Endothelial cell of umbilical vein (primary cell): Measurements from ENCODE around the gene SLC22A23. TPM values are rescaled to one million over a fixed set of nuclear protein-coding genes. Genes with fewer than 3 reads are reported as not detected.

Source experiments
- BruUV-seq: library from RNA; stranded (reverse); fragments of 400-500 nt; replicated peaks from 2 replicates; lab custom pipeline; 2021; lab: Mats Ljungman, UMichigan
- CTCF ChIA-PET: fragments of 300-600, 350-600 bp; sonication (Branson Sonifier 250); formaldehyde crosslinking; loops from one replicate; lab custom pipeline; 2021; ENCODE audit warnings: antibody characterized with exemption, inconsistent platforms; lab: Charles Lee
- POLR2A ChIA-PET: fragments of 300-600, 350-600 bp; sonication (Branson Sonifier 250); formaldehyde crosslinking; loops from one replicate; lab custom pipeline; 2021; ENCODE audit warnings: antibody characterized with exemption, inconsistent platforms; lab: Charles Lee
- DNase-seq: peaks from one replicate; pipeline ENCODE4 v3.0.0-alpha.2; 2011; ENCODE audit warnings: low read depth, low spot score
- FAIRE-seq: peaks from 2 replicates; lab custom pipeline; 2011; peaks lifted over from hg19 to GRCh38; lab: Jason Lieb, UNC
- H2AFZ ChIP-seq: 2 replicates; pipeline ENCODE4 v1.6.0; 2012; ENCODE audit warnings: low read depth, low read length, control low read depth, inconsistent platforms
- H3K27ac ChIP-seq: 2 replicates; pipeline ENCODE4 v1.5.1; 2011; ENCODE audit warnings: low read depth, mild to moderate bottlenecking, control low read depth, low read length, moderate library complexity; ENCODE audit not compliant: insufficient read depth
- H3K27me3 ChIP-seq, 2 experiments: 2 replicates each; pipeline versions ENCODE4 v1.6.0 to v1.6.1; 2011; ENCODE audit warnings: low read length in 2 of 2, mixed read lengths in 1 of 2; ENCODE audit not compliant: control insufficient read depth in 2 of 2, insufficient read depth in 2 of 2
- H3K36me3 ChIP-seq, 2 experiments: 2 replicates in 1 of 2; 3 replicates in 1 of 2; pipeline ENCODE4 v1.5.1; 2011; ENCODE audit warnings: low read length in 2 of 2, mild to moderate bottlenecking in 1 of 2, moderate library complexity in 1 of 2; ENCODE audit not compliant: control insufficient read depth in 2 of 2, insufficient read depth in 2 of 2; ENCODE audit errors: extremely low read depth in 1 of 2
- H3K4me1 ChIP-seq: 3 replicates; pipeline ENCODE4 v1.5.1; 2011; ENCODE audit warnings: mild to moderate bottlenecking, low read length; ENCODE audit not compliant: control insufficient read depth, insufficient read depth; ENCODE audit errors: extremely low read depth
- H3K4me2 ChIP-seq: 2 replicates; pipeline ENCODE4 v1.6.1; 2011; ENCODE audit warnings: low read length, control low read depth, mixed read lengths; ENCODE audit not compliant: insufficient read depth
- H3K4me3 ChIP-seq, 3 experiments: fragments of 200-600 bp in 1 of 3; sonication (generic), shearing (Covaris generic) in 1 of 3; replicated peaks in 1 of 3; 2 replicates each; pipeline ENCODE4 v1.5.1; 2011 to 2016; ENCODE audit warnings: control low read depth in 3 of 3, low read length in 3 of 3, mild to moderate bottlenecking in 2 of 3, inconsistent platforms in 1 of 3, low read depth in 1 of 3, moderate library complexity in 1 of 3; ENCODE audit not compliant: insufficient read depth in 1 of 3
- H3K79me2 ChIP-seq: 2 replicates; pipeline ENCODE4 v1.6.0; 2012; ENCODE audit warnings: low read length, inconsistent platforms; ENCODE audit not compliant: control insufficient read depth, insufficient read depth
- H3K9ac ChIP-seq: replicated peaks from 2 replicates; pipeline ENCODE3; 2011; ENCODE audit warnings: low read length, control low read depth; ENCODE audit not compliant: insufficient read depth; ENCODE audit errors: extremely low read depth
- H3K9me1 ChIP-seq: replicated peaks from 3 replicates; pipeline ENCODE4 v1.6.0; 2011; ENCODE audit warnings: mild to moderate bottlenecking, low read length; ENCODE audit not compliant: control insufficient read depth, insufficient read depth; ENCODE audit errors: extremely low read depth
- H3K9me3 ChIP-seq: replicated peaks from 2 replicates; pipeline ENCODE4 v1.5.1; 2012; ENCODE audit warnings: low read length, inconsistent platforms; ENCODE audit not compliant: control insufficient read depth, insufficient read depth
- H4K20me1 ChIP-seq: replicated peaks from 2 replicates; pipeline ENCODE3; 2011; ENCODE audit warnings: mild to moderate bottlenecking, low read length; ENCODE audit not compliant: control insufficient read depth, insufficient read depth; ENCODE audit errors: extremely low read depth
- EZH2 ChIP-seq: IDR thresholded peaks from 2 replicates; pipeline ENCODE4 v1.6.1; 2012; ENCODE audit warnings: borderline replicate concordance, low read depth, mild to moderate bottlenecking, moderate library complexity, low read length, inconsistent platforms; ENCODE audit not compliant: severe bottlenecking
- FOS ChIP-seq: IDR thresholded peaks from 2 replicates; pipeline ENCODE4 v1.6.1; 2011; ENCODE audit warnings: mild to moderate bottlenecking, low read length, moderate library complexity, borderline replicate concordance; ENCODE audit not compliant: insufficient read depth
- POLR2A ChIP-seq: IDR thresholded peaks from 2 replicates; pipeline ENCODE4 v1.6.1; 2012; ENCODE audit warnings: low read depth, mild to moderate bottlenecking, control low read depth, low read length
- POLR2AphosphoS5 ChIP-seq: IDR thresholded peaks from 2 replicates; pipeline ENCODE4 v1.6.1; 2012; ENCODE audit warnings: low read depth, mild to moderate bottlenecking, control low read depth, low read length, moderate library complexity; ENCODE audit not compliant: insufficient read depth
- dilution Hi-C: fragments of 300-500 bp; cut with MboI; formaldehyde crosslinking; loops from one replicate; pipeline ENCODE4 v1.15.0; 2019; ENCODE audit warnings: low sequenced_read_pairs; ENCODE audit not compliant: extremely low pct_ligation_motif_present
- intact Hi-C: fragments of 100-400 bp; cut with micrococcal nuclease; formaldehyde crosslinking; loops from one replicate; pipeline ENCODE4 v1.10.0; 2022
- polyA plus RNA-seq, 4 experiments: library from polyadenylated mRNA; depleted of rRNA in 3 of 4; stranded (reverse) in 3 of 4; unstranded in 1 of 4; fragments of >200 nt; gene quantifications; 2 replicates each; pipeline versions ENCODE4 v1.2.1 to v1.2.3, GENCODE V29; 2011 to 2012; ENCODE audit warnings: missing spikeins in 1 of 4
- total RNA-seq: library from RNA; stranded (reverse); gene quantifications from 2 replicates; pipeline ENCODE4 v1.2.3, GENCODE V29; 2021
- TF ChIP-seq, protein P1 (sequence below), 2 donors: IDR thresholded peaks; 1 replicate in 1 of 2; 2 replicates in 1 of 2; pipeline ENCODE4 v1.5.1; 2011; ENCODE audit warnings: low read length in 2 of 2, mild to moderate bottlenecking in 2 of 2, moderate library complexity in 2 of 2, control low read depth in 1 of 2, inconsistent platforms in 1 of 2, low read depth in 1 of 2; ENCODE audit not compliant: insufficient read depth in 1 of 2; ENCODE audit errors: extremely low read depth in 1 of 2
- TF ChIP-seq, protein P2 (sequence below): IDR thresholded peaks from 2 replicates; pipeline ENCODE4 v1.6.1; 2011; ENCODE audit not compliant: insufficient read depth, insufficient read length

SLC22A23 gene
- total and polyA plus RNA-seq, 2 donors (not counting 3 experiments of a cell fraction or from before 2014, with no cell fraction given): 4.2 to 14.3 TPM

DNA sequence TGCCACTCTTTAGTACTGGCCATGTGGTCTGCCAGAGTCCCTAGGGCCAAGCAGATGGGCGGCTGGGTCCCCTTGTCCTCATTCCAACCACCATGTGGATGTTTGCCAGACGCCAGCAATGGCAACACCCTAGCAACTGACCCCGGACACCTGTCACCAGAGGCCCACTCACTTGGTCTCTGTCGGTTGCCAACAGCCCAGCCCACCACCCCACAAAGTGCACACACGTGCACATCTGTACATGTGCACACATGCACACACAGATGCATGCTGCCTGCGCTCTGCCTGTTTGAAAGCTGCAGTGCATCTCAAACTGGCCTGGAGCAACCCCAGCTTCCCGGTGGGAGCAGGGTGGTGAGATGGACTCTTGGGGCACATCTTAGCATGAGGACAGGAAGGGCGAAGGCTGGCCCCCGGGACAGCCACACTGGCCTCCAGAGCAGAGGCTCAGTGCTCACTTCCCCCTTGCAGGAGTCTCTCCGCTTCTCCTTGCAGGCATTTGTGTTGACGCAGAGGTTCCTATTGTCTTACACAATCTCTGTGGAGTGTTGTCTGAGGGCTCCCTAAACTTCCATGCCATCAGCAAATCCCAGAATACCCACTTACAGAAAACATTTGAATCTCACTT, 144.1 kb downstream of the SLC22A23 start:
- Histone ChIP-seq H3K27me3 (no peaks in the 10 kb centered on the region), H3K27ac (no peak overlapping the region), H3K4me2 (no peak overlapping the region), H3K9me3 (no peaks in the 10 kb centered on the region), H3K4me1 (no peaks in the 10 kb centered on the region), H2AFZ (no peak overlapping the region), H3K9me1 (no peaks in the 10 kb centered on the region), H4K20me1 (no peaks in the 10 kb centered on the region), H3K4me3 (no peak overlapping the region), H3K9ac (no peak overlapping the region), H3K36me3 (no peaks in the 10 kb centered on the region), H3K79me2 (no peaks in the 10 kb centered on the region)
- FAIRE-seq (no peak), DNase-seq (no peak)
- TF ChIP-seq POLR2AphosphoS5 (no peak), POLR2A (no peak)
- TF ChIP-seq, protein P1, sequence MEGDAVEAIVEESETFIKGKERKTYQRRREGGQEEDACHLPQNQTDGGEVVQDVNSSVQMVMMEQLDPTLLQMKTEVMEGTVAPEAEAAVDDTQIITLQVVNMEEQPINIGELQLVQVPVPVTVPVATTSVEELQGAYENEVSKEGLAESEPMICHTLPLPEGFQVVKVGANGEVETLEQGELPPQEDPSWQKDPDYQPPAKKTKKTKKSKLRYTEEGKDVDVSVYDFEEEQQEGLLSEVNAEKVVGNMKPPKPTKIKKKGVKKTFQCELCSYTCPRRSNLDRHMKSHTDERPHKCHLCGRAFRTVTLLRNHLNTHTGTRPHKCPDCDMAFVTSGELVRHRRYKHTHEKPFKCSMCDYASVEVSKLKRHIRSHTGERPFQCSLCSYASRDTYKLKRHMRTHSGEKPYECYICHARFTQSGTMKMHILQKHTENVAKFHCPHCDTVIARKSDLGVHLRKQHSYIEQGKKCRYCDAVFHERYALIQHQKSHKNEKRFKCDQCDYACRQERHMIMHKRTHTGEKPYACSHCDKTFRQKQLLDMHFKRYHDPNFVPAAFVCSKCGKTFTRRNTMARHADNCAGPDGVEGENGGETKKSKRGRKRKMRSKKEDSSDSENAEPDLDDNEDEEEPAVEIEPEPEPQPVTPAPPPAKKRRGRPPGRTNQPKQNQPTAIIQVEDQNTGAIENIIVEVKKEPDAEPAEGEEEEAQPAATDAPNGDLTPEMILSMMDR (IDR thresholded peaks at IDR 0.05; ENCODE audit: extremely low read depth in 1 of 2, insufficient read depth in 1 of 2, low read depth in 1 of 2, low read length in 2 of 2): no peak
- ChIA-PET POLR2A (no interaction called here), CTCF (no interaction called here)
- no TSS peak for BruUV-seq
- intact Hi-C loops (no loop called here), dilution Hi-C loops (no loop called here)

DNA sequence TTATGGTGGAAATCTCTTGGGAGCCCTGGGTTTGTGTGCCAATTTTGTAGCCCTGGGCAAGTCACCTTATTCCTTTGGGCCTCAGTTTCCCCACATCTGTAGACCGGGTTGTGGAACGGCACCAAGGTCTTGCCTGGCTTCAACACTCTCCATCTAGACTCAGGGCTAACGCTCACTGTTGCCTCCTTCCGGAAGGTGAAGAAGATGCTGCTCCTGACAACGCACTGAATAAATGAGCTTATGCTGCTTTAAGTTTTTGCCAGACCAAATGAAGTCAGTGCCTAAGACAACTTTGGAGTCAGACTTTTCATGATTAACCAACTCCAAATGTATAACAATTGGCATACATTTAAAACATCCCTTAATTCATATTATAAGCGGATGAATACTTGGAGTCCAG, 145.0 kb downstream of the SLC22A23 start:
- Histone ChIP-seq H3K9me3 (no peaks in the 10 kb centered on the region), H3K4me3 (no peak overlapping the region), H3K36me3 (peaks cover 0 to 1% of the 10 kb centered on the region in 2 experiments), H3K27me3 (no peaks in the 10 kb centered on the region), H3K4me2 (no peak overlapping the region), H3K4me1 (no peaks in the 10 kb centered on the region), H4K20me1 (no peaks in the 10 kb centered on the region), H3K27ac (no peak overlapping the region), H3K9me1 (no peaks in the 10 kb centered on the region), H2AFZ (no peak overlapping the region), H3K79me2 (no peaks in the 10 kb centered on the region), H3K9ac (no peak overlapping the region)
- TF ChIP-seq FOS (no peak), EZH2 (no peak)
- TF ChIP-seq, protein P2, sequence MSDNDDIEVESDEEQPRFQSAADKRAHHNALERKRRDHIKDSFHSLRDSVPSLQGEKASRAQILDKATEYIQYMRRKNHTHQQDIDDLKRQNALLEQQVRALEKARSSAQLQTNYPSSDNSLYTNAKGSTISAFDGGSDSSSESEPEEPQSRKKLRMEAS: no peak
- dilution Hi-C loops: no loop called here
- no peak for DNase-seq
- FAIRE-seq: no peak
- intact Hi-C loops: no loop called here
- CTCF ChIA-PET: interaction anchor here (0.8 to 1.4 kb wide), 2 partner anchors 10 to 13 kb away, joined by 3 to 5 read pairs; no protein-coding TSS in a partner anchor
- BruUV-seq: no TSS peak
- POLR2A ChIA-PET: no interaction called here
